HG03108 (cell line): ENCODE measurements around the gene PAPLN.
"Not testable (repeated sequence)": the region's sequence is repeated elsewhere in the genome, so short reads cannot be mapped to it uniquely, and the experiment has no call there.

Experiments
- ATAC-seq: cut with Tn5 transposase; IDR thresholded peaks from one replicate; pipeline ENCODE4 v1.9.1; 2021; ENCODE audit warnings: moderate library complexity; ENCODE audit not compliant: unreplicated experiment

PAPLN gene

DNA sequence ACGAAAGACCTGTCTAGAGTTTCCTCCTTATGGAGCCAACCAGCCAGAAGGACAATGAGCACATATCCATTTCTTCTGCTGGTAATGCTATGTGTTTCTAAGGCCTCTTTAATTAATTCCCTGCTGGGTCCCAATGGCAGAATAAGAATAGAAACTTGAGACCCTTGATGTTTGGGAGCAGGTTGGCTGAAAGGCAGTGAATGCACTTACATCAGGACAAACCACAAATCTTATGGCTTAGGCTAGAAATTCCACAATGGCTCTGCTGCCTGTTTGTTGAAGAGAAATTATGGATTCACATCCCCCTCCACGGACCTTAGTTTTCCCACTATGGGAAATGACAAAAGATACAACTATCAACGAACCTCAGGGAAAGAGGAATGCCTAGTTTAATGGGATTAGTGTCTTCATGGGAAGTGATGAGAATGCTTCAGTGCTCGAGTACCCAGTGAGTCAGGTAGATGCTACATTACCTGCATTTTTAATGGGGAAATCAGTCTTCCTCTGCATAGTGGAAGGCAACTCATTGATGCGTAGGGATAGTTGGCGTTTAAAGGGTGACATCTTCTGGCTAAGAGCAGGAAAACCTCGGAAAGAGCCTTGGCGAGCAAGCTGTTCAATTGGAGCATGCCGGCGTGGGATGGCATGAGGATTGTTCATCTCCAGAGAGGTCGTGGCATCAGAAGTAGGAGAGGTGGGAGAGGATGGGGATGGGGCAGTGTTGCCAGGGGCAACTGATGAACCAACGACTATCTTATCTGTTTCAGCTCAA lies 46.5 kb downstream of the PAPLN start:
- no peak for ATAC-seq

DNA sequence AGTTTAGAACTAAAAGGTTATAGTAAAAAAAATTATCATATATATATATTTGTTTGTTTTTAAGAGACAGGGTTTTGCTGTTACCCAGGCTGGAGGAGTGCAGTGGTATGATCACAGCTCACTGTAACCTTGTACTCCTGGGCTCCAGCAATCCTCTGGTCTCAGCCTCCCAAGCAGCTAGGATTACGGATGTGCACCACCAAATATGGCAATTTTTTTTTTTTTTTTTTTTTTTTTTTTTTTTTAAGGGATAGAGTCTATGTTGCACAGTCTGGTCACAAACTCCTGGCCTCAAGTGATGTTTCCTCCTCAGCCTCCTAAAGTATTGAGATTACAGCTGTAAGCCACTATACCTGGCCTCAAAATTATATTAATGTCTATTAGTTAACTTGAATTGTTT lies 48.7 kb downstream of the PAPLN start:
- no peak for ATAC-seq

DNA sequence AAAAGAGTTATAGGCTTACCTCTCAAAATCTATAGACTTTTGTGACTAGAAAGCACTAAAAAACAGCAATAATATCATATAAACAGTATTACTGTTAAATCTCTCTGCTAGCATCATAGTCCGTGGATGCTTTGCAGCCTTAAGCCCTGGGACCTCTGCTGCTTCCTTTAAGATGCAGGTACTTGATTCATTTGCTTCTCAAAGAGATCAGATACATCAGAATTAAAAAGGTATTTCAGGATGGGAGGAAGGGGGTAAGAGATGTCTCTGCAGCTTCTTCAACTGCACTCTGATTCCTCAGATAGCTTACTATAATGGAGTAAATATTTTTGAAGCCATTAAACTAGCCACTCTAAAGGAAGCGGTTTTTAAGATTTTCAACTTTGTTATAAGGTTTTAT lies 49.3 kb downstream of the PAPLN start:
- ATAC-seq: no peak

GRCh38 chr14:73287071-73287470 lies 49.8 kb downstream of the PAPLN start:
- ATAC-seq: no peak

DNA sequence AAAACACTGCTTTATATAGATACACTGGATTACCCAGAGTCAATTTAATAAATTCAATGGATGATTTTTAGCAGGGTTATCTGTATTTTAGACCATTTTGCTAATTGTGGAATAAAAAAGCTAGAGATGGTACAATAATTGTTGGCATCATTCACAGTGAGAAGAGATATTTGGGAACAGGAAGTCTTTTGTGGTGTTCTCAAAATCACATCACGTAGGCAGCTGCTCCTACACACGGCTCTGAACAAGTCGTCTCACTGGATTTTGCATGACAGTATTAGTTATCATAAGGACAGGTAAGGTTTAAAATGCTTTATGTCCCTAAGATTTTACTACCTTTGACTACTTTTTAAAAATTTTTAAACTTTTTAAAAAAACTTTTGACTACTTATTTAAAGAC lies 52.0 kb downstream of the PAPLN start:
- no peak for ATAC-seq

- ATAC-seq: no peak
Measured at GRCh38 chr14:73289729-73290128, 52.4 kb downstream of the PAPLN start.

DNA sequence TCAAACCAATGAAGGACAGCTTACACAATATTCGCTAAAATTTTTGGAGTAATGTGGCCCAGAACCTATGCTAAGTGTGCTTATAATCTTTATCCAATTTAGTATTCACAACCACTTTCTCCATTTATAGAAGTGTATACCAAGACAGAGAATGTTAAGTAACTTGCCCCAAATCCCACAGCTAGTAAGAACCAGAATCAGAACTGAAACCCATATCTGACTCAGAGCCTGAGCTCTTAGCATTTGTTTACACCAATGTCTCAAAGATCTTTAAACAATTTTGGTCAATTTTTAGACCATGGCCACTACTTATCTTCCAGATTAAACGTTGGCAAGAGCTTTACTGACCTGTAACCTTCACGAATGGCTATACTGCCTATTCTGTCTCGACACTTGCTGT lies 53.0 kb downstream of the PAPLN start:
- ATAC-seq: peak; percentile 67

- ATAC-seq: no peak
Measured at GRCh38 chr14:73293782-73294781, 56.8 kb downstream of the PAPLN start.

DNA sequence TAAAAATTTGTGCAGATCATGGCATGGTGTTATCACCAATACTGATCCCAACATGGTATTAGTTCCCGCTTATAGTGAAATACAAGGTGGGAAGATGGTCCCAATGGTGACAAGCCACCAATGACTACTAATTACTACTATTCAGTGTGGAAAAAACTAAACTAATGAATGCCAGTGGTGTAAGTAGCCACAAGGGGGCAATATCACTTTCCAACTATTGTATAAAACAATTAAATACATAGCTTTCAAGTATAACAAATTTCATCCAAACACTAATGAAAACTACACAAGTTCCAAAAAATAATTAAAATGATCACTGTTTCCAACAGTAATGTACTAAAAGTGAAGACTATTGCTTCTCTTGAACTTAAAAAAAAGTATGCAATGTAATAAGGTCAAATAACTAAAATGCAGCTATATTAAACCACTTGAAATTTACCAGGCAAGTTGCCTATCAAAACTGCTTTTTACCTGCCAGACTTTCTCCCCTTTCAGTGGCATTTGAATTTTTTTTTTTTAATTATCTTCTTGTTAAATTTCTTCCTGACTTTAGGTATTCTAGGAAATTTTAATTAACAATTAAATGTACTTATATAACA lies 58.0 kb downstream of the PAPLN start:
- no peak for ATAC-seq

GRCh38 chr14:73305499-73305898 lies 68.2 kb downstream of the PAPLN start:
- ATAC-seq: no peak

DNA sequence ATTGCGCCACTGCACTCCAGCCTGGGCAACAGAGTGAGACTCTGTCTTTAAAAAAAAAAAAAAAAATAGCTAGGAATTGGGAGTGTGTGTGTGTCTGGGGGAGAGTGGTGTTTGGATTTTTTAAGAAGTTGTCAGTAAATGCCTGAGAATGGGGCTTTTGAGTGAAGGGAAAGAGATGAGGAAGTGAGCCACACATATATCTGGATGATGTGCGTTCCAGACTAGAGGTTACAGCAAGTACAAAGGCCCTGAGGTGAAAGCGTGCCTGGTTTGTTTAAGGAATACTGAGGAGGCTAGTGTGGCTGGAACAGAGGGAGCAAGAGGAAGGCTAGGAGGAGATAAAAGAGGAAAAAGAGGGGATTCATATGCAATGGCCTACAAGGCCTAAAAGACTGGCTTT lies 70.0 kb downstream of the PAPLN start:
- ATAC-seq: no peak

DNA sequence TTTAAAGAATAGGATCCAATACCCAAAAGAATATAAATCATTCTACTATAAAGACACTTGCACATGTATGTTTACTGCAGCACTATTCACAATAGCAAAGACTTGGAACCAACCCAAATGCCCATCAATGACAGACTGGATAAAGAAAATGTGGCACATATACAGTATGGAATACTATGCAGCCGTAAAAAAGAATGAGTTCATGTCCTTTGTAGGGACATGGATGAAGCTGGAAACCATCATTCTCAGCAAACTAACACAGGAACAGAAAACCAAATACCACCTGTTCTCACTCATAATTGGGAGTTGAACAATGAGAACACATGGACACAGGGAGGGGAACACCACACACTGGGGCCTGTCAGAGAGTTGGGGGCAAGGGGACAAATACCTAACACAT lies 71.9 kb downstream of the PAPLN start:
- ATAC-seq: not testable (repeated sequence)

- ATAC-seq: no peak
Measured at GRCh38 chr14:73311708-73312030, 74.4 kb downstream of the PAPLN start.

- no peak for ATAC-seq
Measured at GRCh38 chr14:73312687-73313086, 75.4 kb downstream of the PAPLN start.

GRCh38 chr14:73313151-73313550 lies 75.8 kb downstream of the PAPLN start:
- no peak for ATAC-seq

DNA sequence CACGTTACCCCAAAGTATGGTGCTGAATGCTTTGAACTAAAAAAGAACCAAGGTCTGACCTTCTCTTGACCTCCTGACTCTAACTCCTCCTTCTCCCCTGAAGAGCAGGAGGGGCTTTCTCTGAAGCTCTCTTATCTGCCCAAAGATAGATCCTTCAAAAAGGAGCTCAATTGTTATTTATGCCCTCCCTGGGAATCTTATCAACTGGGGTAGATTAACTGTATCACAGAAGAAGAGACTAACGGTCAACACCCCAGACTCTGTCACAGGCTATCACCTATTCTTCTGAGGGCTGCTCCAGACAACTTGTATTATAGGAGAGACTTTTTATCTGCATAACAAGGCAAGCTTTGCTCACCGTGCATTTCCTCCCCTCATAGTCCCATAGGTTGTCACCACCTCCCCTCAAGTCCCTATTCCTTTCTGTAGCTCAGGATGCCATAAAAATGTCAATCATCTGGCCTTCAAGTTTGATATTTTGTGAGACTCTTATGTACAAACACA lies 86.6 kb downstream of the PAPLN start:
- ATAC-seq: no peak
